ENCODE results near the gene PPM1B.

DNA sequence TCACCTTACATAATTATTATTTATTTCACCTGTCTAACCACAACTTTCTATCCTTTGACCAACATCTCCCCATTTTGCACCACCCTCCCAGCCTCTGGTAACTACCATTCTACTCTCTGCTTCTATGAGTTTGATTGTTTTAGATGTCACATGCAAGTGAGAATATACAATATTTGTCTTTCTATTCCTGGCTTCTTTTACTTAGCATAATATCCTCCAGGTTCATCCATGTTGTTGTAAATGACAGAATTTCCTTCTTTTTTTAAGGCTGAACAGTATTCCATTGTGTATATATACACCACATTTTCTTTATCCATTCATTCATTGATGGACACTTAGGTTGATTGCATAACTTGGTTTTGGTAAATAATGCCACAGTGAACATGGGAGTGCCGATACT, 24.0 kb downstream of the PPM1B start:
- TF ChIP-seq, protein P1, sequence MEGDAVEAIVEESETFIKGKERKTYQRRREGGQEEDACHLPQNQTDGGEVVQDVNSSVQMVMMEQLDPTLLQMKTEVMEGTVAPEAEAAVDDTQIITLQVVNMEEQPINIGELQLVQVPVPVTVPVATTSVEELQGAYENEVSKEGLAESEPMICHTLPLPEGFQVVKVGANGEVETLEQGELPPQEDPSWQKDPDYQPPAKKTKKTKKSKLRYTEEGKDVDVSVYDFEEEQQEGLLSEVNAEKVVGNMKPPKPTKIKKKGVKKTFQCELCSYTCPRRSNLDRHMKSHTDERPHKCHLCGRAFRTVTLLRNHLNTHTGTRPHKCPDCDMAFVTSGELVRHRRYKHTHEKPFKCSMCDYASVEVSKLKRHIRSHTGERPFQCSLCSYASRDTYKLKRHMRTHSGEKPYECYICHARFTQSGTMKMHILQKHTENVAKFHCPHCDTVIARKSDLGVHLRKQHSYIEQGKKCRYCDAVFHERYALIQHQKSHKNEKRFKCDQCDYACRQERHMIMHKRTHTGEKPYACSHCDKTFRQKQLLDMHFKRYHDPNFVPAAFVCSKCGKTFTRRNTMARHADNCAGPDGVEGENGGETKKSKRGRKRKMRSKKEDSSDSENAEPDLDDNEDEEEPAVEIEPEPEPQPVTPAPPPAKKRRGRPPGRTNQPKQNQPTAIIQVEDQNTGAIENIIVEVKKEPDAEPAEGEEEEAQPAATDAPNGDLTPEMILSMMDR (IDR thresholded peaks at IDR 0.05; ENCODE audit: borderline replicate concordance, extremely low read depth, low read length, poor library complexity, severe bottlenecking): no peak
- no peak for TF ChIP-seq EZH2 (IDR thresholded peaks at IDR 0.05; ENCODE audit: borderline replicate concordance, low read depth, low read length, severe bottlenecking)

All from DND-41 (cell line).